Osteoblast (primary cell): ENCODE data around the gene FGFRL1. TPM values are rescaled to one million over a fixed set of nuclear protein-coding genes. Genes with fewer than 3 reads are reported as not detected.
A peak's percentile ranks its signal among the peaks of the same experiment; 100 is the strongest.
"Not testable (repeated sequence)": the region's sequence is repeated elsewhere in the genome, so short reads cannot be mapped to it uniquely, and the experiment has no call there.

Experiments used
- DNase-seq: peaks from one replicate; pipeline ENCODE4 v3.0.0; 2011; ENCODE audit warnings: low spot score, mixed read lengths; ENCODE audit not compliant: insufficient read length; ENCODE audit errors: missing footprints
- H2AFZ ChIP-seq: 2 replicates; pipeline ENCODE4 v1.6.0; 2011; ENCODE audit warnings: mild to moderate bottlenecking, low read length
- H3K27ac ChIP-seq: 2 replicates; pipeline ENCODE4 v1.5.1; 2011; ENCODE audit warnings: mild to moderate bottlenecking, low read depth, low read length, moderate library complexity
- H3K27me3 ChIP-seq: 2 replicates; pipeline ENCODE4 v1.6.0; 2012; ENCODE audit warnings: mild to moderate bottlenecking, control low read depth, inconsistent platforms, low read length, moderate library complexity; ENCODE audit not compliant: insufficient read depth
- H3K36me3 ChIP-seq: 2 replicates; pipeline ENCODE4 v1.5.1; 2011; ENCODE audit warnings: mild to moderate bottlenecking, low read length, control low read depth, moderate library complexity; ENCODE audit not compliant: insufficient read depth
- H3K4me1 ChIP-seq: 2 replicates; pipeline ENCODE4 v1.5.1; 2011; ENCODE audit warnings: mild to moderate bottlenecking, low read length, control low read depth, moderate library complexity; ENCODE audit not compliant: insufficient read depth
- H3K4me2 ChIP-seq: 2 replicates; pipeline ENCODE4 v1.6.0; 2011; ENCODE audit warnings: mild to moderate bottlenecking, low read length; ENCODE audit not compliant: insufficient read depth
- H3K4me3 ChIP-seq: fragments of 200-600 bp; sonication (generic); 3 replicates; pipeline ENCODE4 v1.5.1; 2012; ENCODE audit warnings: mild to moderate bottlenecking, low read length, inconsistent platforms; ENCODE audit not compliant: insufficient read depth
- H3K79me2 ChIP-seq: 2 replicates; pipeline ENCODE4 v1.6.0; 2012; ENCODE audit warnings: mild to moderate bottlenecking, low read length, control low read depth, inconsistent platforms; ENCODE audit not compliant: insufficient read depth
- H3K9me3 ChIP-seq: 2 replicates; pipeline ENCODE4 v1.5.1; 2011; ENCODE audit warnings: low read depth, low read length, control low read depth
- H4K20me1 ChIP-seq: 2 replicates; pipeline ENCODE4 v1.6.0; 2012; ENCODE audit warnings: mild to moderate bottlenecking, low read length, control low read depth; ENCODE audit not compliant: insufficient read depth
- total RNA-seq: library from RNA; depleted of rRNA; stranded (reverse); fragments of >200 nt; gene quantifications from 2 replicates; pipeline ENCODE4 v1.2.3, GENCODE V29; 2012
- TF ChIP-seq, protein P1 (sequence below): IDR thresholded peaks from 2 replicates; pipeline ENCODE4 v1.5.1; 2011; ENCODE audit warnings: mild to moderate bottlenecking, low read depth, low read length, moderate library complexity; ENCODE audit errors: extremely low read depth

The FGFRL1 gene
- total RNA-seq, 1 donor: 30.8 TPM

- Histone ChIP-seq H3K36me3 (no peaks in the 10 kb centered on the region), H3K27me3 (no peaks in the 10 kb centered on the region), H3K27ac (no peak overlapping the region), H2AFZ (no peak overlapping the region), H3K4me1 (peaks cover 15% of the 10 kb centered on the region), H3K9me3 (no peaks in the 10 kb centered on the region), H3K79me2 (peaks cover 21% of the 10 kb centered on the region), H3K4me3 (no peak overlapping the region), H4K20me1 (peaks cover 26% of the 10 kb centered on the region), H3K4me2 (no peak overlapping the region)
- DNase-seq: no peak
- TF ChIP-seq, protein P1, sequence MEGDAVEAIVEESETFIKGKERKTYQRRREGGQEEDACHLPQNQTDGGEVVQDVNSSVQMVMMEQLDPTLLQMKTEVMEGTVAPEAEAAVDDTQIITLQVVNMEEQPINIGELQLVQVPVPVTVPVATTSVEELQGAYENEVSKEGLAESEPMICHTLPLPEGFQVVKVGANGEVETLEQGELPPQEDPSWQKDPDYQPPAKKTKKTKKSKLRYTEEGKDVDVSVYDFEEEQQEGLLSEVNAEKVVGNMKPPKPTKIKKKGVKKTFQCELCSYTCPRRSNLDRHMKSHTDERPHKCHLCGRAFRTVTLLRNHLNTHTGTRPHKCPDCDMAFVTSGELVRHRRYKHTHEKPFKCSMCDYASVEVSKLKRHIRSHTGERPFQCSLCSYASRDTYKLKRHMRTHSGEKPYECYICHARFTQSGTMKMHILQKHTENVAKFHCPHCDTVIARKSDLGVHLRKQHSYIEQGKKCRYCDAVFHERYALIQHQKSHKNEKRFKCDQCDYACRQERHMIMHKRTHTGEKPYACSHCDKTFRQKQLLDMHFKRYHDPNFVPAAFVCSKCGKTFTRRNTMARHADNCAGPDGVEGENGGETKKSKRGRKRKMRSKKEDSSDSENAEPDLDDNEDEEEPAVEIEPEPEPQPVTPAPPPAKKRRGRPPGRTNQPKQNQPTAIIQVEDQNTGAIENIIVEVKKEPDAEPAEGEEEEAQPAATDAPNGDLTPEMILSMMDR: no peak
These were observed 36.8 kb upstream of the FGFRL1 start for GRCh38 chr4:974668-975067.

- DNase-seq, H2AFZ ChIP-seq, H3K27ac ChIP-seq, H3K27me3 ChIP-seq, H3K9me3 ChIP-seq, H3K36me3 ChIP-seq, H3K4me3 ChIP-seq, H3K4me2 ChIP-seq: not testable (repeated sequence)
- peaks cover 13% of the 10 kb centered on the region for H3K79me2 ChIP-seq
- H4K20me1 ChIP-seq: peaks cover 16% of the 10 kb centered on the region
- H3K4me1 ChIP-seq: peaks cover 15% of the 10 kb centered on the region
These were observed 35.4 kb upstream of the FGFRL1 start for GRCh38 chr4:976016-976415.

DNA sequence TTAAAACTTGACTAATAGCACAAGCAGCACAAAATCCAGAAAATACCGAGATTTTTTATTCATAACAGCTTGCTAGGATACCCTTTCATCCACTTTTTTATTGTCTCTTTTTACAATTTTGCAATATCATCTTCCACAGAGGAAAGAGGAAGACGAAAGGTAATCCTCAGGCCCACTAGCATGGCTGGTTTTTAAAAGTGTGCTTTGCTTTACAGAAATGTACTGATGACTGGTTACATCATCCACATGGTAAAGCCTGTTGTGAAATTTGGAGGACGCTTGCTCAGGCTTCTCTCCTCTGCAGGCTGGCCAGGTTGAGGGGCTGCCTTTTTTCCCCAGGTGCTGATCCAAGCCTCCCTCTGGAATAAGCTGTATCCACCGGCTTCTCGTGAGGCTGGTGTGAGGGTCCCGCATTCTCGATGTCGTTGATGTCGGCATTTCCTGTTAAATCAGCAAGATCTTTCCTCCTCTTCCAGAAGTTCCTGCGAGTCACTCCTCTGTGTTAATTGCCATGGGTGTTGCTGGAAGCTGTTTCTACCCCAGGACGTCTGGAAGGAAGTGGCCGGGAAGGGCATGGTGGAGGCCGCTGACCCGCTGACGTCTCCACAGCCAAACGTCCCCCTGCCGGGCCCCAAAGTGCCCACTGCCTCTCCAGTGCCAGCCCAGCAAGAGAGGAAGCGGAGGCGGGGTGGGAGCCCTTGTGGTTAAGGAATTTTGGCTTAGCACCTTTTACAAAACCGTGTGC, 32.3 kb upstream of the FGFRL1 start:
- Histone ChIP-seq H3K36me3 (no peaks in the 10 kb centered on the region), H3K27me3 (no peaks in the 10 kb centered on the region), H3K4me1 (peaks cover 6% of the 10 kb centered on the region), H3K4me2 (peak overlapping the region; percentile 60), H3K9me3 (no peaks in the 10 kb centered on the region), H2AFZ (peak overlapping the region; percentile 89), H4K20me1 (no peaks in the 10 kb centered on the region), H3K27ac (no peak overlapping the region), H3K4me3 (peak overlapping the region; percentile 48), H3K79me2 (no peaks in the 10 kb centered on the region)
- DNase-seq: peak; percentile 96
- TF ChIP-seq, protein P1: no peak

DNA sequence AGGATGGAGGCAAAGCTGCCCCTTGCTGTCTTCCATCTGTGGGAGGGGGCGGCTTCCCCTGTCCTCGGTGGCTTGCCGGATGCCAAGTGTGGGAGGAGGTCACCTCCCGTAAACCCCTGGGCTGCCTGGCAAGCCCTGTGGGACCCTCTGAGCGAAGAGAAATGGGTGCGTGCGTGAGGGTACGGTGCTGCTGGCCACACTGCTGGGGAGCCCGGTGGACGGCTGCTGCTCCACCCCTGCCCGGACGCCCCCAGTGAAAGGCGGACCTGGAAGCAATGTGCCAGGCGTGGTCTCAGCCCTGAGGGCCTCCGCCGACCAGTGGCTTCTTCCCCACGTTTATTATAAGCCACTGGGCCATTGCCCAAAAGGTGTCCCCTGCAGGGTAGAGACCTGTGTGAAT, 29.1 kb upstream of the FGFRL1 start:
- TF ChIP-seq, protein P1: no peak
- Histone ChIP-seq H3K4me3 (no peak overlapping the region), H3K27ac (no peak overlapping the region), H2AFZ (no peak overlapping the region), H3K36me3 (no peaks in the 10 kb centered on the region), H3K27me3 (no peaks in the 10 kb centered on the region), H3K4me1 (peaks cover 23% of the 10 kb centered on the region), H3K79me2 (peaks cover 2% of the 10 kb centered on the region), H3K9me3 (no peaks in the 10 kb centered on the region), H4K20me1 (no peaks in the 10 kb centered on the region), H3K4me2 (no peak overlapping the region)
- DNase-seq: no peak
